ENCODE measurements around the gene NFIB.

NFIB gene

GRCh38 chr9:14313951-14314423 is at the start of gene NFIB:
Gene NFIB, minus strand, starts transcription at chr9:14314141. Its CDS starts 630 bp downstream, at chr9:14313511.
- FAIRE-seq, result no peak

- no peak for FAIRE-seq
These were observed 48.2 kb upstream of the NFIB start for GRCh38 chr9:14362175-14362574.

GRCh38 chr9:14361074-14361473 is 47.1 kb upstream of the NFIB start:
- no peak for FAIRE-seq

- no peak for FAIRE-seq
These were observed 44.6 kb upstream of the NFIB start for GRCh38 chr9:14358523-14358922.

- no peak for FAIRE-seq
These were observed 42.7 kb upstream of the NFIB start for GRCh38 chr9:14356351-14357265.

- FAIRE-seq, result no peak
These were observed 40.3 kb upstream of the NFIB start for GRCh38 chr9:14354201-14354600.

- FAIRE-seq, result no peak
These were observed 39.5 kb upstream of the NFIB start for GRCh38 chr9:14353222-14354056.

GRCh38 chr9:14352503-14352902 is 38.6 kb upstream of the NFIB start:
- no peak for FAIRE-seq

GRCh38 chr9:14351221-14351836 is 37.4 kb upstream of the NFIB start:
- no peak for FAIRE-seq

- no peak for FAIRE-seq
These were observed 36.8 kb upstream of the NFIB start for GRCh38 chr9:14350754-14351153.

- FAIRE-seq, result no peak
These were observed 36.4 kb upstream of the NFIB start for GRCh38 chr9:14350349-14350728.

GRCh38 chr9:14349447-14350348 is 35.8 kb upstream of the NFIB start:
- no peak for FAIRE-seq

- FAIRE-seq, result no peak
These were observed 35.2 kb upstream of the NFIB start for GRCh38 chr9:14349146-14349446.

GRCh38 chr9:14348373-14349145 is 34.6 kb upstream of the NFIB start:
- FAIRE-seq, result no peak

GRCh38 chr9:14348123-14348372 is 34.1 kb upstream of the NFIB start:
- FAIRE-seq, result no peak

GRCh38 chr9:14347406-14348122 is 33.6 kb upstream of the NFIB start:
- no peak for FAIRE-seq

GRCh38 chr9:14346811-14347405 is 33.0 kb upstream of the NFIB start:
- no peak for FAIRE-seq

- no peak for FAIRE-seq
These were observed 32.4 kb upstream of the NFIB start for GRCh38 chr9:14346231-14346791.

- FAIRE-seq, result no peak
These were observed 31.7 kb upstream of the NFIB start for GRCh38 chr9:14345354-14346230.
